ENCODE results near the gene ALDH6A1.

The ALDH6A1 gene

GRCh38 chr14:74049876-74050495 is 34.3 kb downstream of the ALDH6A1 start:
- DNase-seq (ENCODE audit: low spot score): peak; percentile 9

DNA sequence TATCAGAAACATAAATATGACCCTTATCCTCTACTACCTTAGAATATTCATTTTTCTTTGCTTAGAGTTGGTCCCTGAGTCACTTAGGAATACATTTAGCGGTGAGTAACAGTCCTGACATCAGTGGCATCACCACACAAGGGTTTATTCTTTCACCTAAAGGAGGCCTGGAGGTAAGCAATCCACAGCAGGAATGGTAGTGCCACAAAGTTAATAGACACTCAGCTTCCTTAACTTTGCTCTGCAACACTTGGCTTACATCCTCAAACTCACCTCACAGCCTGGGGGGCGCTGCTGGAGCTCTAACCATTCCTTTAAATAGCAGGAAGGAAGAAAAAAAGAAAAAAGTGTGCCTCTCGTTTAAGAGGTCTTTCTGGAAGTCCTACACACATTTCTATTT is 36.0 kb downstream of the ALDH6A1 start:
- DNase-seq (ENCODE audit: low spot score): no peak

DNA sequence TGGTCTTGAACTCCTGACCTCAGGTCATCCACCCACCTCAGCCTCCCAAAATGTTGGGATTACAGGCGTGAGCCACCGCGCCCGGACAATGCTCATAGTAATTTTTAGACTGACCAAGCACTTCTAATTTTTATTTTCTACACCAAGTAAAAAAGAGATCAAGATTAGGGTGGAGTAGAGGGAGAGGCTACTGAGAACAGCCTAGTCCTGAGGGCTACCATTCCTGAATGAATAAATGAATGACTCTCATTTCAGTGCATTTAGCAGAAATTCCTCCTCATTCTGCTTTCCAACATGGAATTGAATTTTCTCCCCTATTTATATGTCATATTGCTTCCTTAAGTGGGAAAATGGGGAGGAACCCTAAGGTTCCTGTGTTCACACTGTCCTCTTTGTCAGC is 38.7 kb downstream of the ALDH6A1 start:
- DNase-seq (ENCODE audit: low spot score): no peak

DNA sequence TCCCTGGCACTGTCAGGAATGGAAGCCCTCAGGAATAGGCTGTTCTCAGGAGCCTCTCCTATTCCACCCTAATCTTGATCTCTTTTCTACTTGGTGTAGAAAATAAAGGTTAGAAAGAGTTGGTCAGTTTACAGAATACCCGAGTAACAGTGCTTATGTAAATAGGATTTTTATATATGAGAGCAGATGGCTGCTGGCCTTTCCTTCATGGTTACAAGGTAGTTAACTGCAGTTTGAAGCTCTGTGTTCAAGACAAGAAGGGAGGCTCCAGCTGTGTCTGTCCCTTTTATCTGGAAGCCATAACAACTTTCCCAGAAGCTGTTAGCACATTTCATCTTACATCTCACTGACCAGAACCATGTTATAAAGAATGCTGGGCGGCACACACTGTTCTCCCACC is 42.0 kb downstream of the ALDH6A1 start:
- no peak for DNase-seq (ENCODE audit: low spot score)

- peak; percentile 60 for DNase-seq (ENCODE audit: low spot score)
Measured at GRCh38 chr14:74038020-74038859, 46.0 kb downstream of the ALDH6A1 start.

DNA sequence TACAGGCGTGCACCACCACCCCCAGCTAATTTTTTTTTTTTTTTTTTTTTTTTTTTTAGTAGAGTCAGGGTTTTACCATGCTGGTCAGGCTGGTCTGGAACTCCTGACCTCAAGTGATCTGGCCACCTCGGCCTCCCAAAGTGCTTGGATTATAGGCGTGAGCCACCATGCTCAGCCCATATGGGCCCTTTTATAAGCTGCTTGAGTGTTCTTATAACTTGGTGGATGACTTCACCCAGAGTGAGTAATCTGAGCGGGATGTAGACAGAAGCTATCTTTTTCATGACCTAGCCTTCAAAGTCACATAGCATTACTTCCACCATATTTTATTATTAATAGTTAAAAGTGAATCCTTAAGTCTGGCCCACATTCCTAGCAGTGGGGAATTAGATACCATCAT is 48.7 kb downstream of the ALDH6A1 start:
- peak; percentile 24 for DNase-seq (ENCODE audit: low spot score)

DNA sequence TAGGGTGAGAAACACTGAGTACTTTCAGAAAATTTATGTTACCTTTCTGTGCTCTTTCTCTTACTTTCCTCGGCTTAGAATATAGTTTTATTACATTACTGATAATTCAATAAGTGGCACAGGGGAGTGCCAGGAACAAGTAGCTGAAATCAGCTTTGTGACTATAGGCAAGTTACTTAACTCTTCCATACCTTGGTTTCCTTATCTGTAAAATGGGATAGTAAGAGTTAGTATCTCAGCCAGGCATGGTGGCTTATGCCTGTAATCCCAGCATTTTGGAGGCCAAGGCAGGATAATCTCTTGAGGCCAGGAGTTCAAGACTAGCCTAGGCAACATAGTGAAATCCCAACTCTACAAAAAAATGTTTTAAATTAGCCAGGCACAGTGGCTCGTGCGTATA is 49.7 kb downstream of the ALDH6A1 start:
- DNase-seq (ENCODE audit: low spot score): no peak

- DNase-seq (ENCODE audit: low spot score): no peak
Measured at GRCh38 chr14:74029136-74029535, 55.1 kb downstream of the ALDH6A1 start.

GRCh38 chr14:74022346-74022745 is 61.9 kb downstream of the ALDH6A1 start:
- DNase-seq (ENCODE audit: low spot score): no peak

GRCh38 chr14:74019408-74020137 is 64.7 kb downstream of the ALDH6A1 start:
- peak; percentile 44 for DNase-seq (ENCODE audit: low spot score)

DNA sequence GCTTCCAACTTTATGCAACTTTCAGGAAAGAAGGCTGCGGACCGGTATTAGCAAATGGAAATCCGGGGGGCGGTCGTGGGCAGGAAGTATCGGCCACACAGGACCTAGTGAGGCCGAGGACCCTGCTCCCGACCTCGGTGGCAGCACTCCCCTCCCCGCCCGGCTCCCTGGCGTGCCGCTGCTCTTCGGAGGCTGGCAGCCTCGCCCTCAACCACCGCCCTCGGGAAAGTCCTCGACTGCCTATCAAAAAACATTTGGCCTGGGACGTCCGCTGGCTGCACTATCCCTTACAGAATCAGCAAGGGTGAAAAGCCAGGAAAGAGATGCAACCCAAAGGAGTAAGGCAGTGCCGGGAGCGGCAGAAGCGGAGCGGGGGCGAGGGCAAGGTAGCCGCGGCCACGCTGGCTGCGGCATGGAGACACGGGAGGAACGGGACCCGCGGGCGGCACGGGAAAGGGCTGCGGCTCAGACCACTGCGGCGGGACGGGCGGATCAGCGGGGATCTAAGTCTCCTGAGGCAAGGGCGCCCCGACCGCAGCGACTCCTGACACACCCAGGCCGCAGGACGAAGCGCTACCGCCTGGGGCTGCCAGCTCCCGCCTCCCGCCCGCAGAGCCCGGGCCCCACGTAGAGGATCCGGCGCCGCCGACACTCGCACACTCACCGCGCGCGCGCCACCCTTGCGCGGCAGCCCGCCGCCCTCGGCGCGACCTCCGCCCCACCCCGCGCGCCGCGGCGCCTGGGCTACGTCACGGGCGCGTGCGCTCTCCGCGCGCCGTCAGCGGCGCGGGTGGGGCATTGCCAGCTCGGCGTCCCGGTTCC is 65.5 kb downstream of the ALDH6A1 start, which contains the start of the genes BBOF1 and ENTPD5:
BBOF1 (plus strand) TSS at position 764 of the 822 bp plus-strand sequence. CDS start 130 bp downstream, outside the sequence.
ENTPD5 (minus strand) TSS at position 703 of the 822 bp plus-strand sequence. CDS start 31,186 bp downstream, outside the sequence.
- DNase-seq (ENCODE audit: low spot score): peak; percentile 98

GRCh38 chr14:74018174-74018585 is 66.1 kb downstream of the ALDH6A1 start:
- DNase-seq (ENCODE audit: low spot score): peak; percentile 58

GRCh38 chr14:74015963-74016362 is 68.3 kb downstream of the ALDH6A1 start:
- DNase-seq (ENCODE audit: low spot score): no peak

- DNase-seq (ENCODE audit: low spot score): no peak
Measured at GRCh38 chr14:74015176-74015575, 69.1 kb downstream of the ALDH6A1 start.

GRCh38 chr14:74014299-74014698 is 70.0 kb downstream of the ALDH6A1 start:
- no peak for DNase-seq (ENCODE audit: low spot score)

GRCh38 chr14:74008843-74009499 is 75.3 kb downstream of the ALDH6A1 start:
- DNase-seq (ENCODE audit: low spot score): no peak
